IMR-90 (cell line): Measurements from ENCODE around the gene ATP1A2. TPM values are rescaled to one million over a fixed set of nuclear protein-coding genes. Genes with fewer than 3 reads are reported as not detected.
A peak's percentile ranks its signal among the peaks of the same experiment; 100 is the strongest.

ENCODE experiments used
- ATAC-seq: fragments of 200-7000 bp; cut with Tn5 transposase; 2 replicates; pipeline ENCODE4 v1.9.1; 2020; ENCODE audit warnings: low read depth, mild to moderate bottlenecking, moderate library complexity
- BruUV-seq: library from RNA; stranded (reverse); fragments of 400-500 nt; replicated peaks from 2 replicates; lab custom pipeline; 2021; lab: Mats Ljungman, UMichigan
- CTCF ChIA-PET: fragments of 300-600 bp; formaldehyde crosslinking; extraction: SDS; loops from one replicate; lab custom pipeline; 2021; ENCODE audit warnings: antibody characterized with exemption; lab: Yijun Ruan, JAX
- POLR2A ChIA-PET: fragments of 300-600 bp; sonication (Branson Sonifier 250); formaldehyde crosslinking; loops from one replicate; lab custom pipeline; 2022; ENCODE audit warnings: antibody characterized with exemption; ENCODE audit not compliant: unreplicated experiment; lab: Charles Lee
- DNase-seq: peaks from one replicate; pipeline ENCODE4 v3.0.0; 2013
- H2AFZ ChIP-seq: replicated peaks from 2 replicates; pipeline ENCODE3; 2013; ENCODE audit warnings: low read length, mild to moderate bottlenecking; ENCODE audit not compliant: poor library complexity
- H2AK5ac ChIP-seq: 2 replicates; pipeline ENCODE4 v1.6.1; 2013; ENCODE audit warnings: low read depth, low read length, inconsistent platforms
- H2AK9ac ChIP-seq: replicated peaks from 2 replicates; pipeline ENCODE3; 2013; ENCODE audit warnings: mild to moderate bottlenecking, low read depth, low read length, moderate library complexity; ENCODE audit not compliant: poor library complexity
- H2BK120ac ChIP-seq: 2 replicates; pipeline ENCODE4 v1.6.1; 2013; ENCODE audit warnings: low read depth, low read length, inconsistent platforms
- H2BK15ac ChIP-seq: 3 replicates; pipeline ENCODE4 v1.6.1; 2013; ENCODE audit warnings: low read depth, low read length, inconsistent platforms
- H2BK20ac ChIP-seq: 2 replicates; pipeline ENCODE4 v1.6.1; 2013; ENCODE audit warnings: low read depth, mild to moderate bottlenecking, inconsistent platforms, low read length, moderate library complexity
- H2BK5ac ChIP-seq: 2 replicates; pipeline ENCODE4 v1.6.1; 2013; ENCODE audit warnings: mild to moderate bottlenecking, low read depth, low read length, inconsistent platforms; ENCODE audit not compliant: poor library complexity, severe bottlenecking
- H3K14ac ChIP-seq: replicated peaks from 2 replicates; pipeline ENCODE4 v1.6.1; 2013; ENCODE audit warnings: low read depth, low read length, inconsistent platforms
- H3K18ac ChIP-seq: 2 replicates; pipeline ENCODE4 v1.6.1; 2013; ENCODE audit warnings: low read depth, low read length, control low read depth
- H3K23ac ChIP-seq: 2 replicates; pipeline ENCODE4 v1.6.1; 2013; ENCODE audit warnings: low read depth, low read length, inconsistent platforms
- H3K27ac ChIP-seq: 2 replicates; pipeline ENCODE4 v1.5.1; 2013; ENCODE audit warnings: mild to moderate bottlenecking, control low read depth, low read length; ENCODE audit not compliant: insufficient read depth
- H3K27me3 ChIP-seq: 2 replicates; pipeline ENCODE4 v1.6.1; 2013; ENCODE audit warnings: low read length; ENCODE audit not compliant: control insufficient read depth, insufficient read depth
- H3K36me3 ChIP-seq: 2 replicates; pipeline ENCODE4 v1.6.1; 2013; ENCODE audit warnings: low read length, mixed read lengths; ENCODE audit not compliant: control insufficient read depth, insufficient read depth
- H3K4ac ChIP-seq: 2 replicates; pipeline ENCODE4 v1.6.1; 2013; ENCODE audit warnings: low read depth, low read length, inconsistent platforms
- H3K4me1 ChIP-seq: 2 replicates; pipeline ENCODE4 v1.6.1; 2013; ENCODE audit warnings: low read length, mixed read lengths; ENCODE audit not compliant: control insufficient read depth, insufficient read depth
- H3K4me2 ChIP-seq: 2 replicates; pipeline ENCODE4 v1.6.1; 2013; ENCODE audit warnings: low read depth, mild to moderate bottlenecking, control low read depth, low read length, moderate library complexity
- H3K4me3 ChIP-seq: 2 replicates; pipeline ENCODE4 v1.5.1; 2013; ENCODE audit warnings: low read depth, mild to moderate bottlenecking, control low read depth, low read length, moderate library complexity; ENCODE audit not compliant: insufficient read depth
- H3K56ac ChIP-seq: 2 replicates; pipeline ENCODE4 v1.6.1; 2013; ENCODE audit warnings: low read length, inconsistent platforms; ENCODE audit not compliant: insufficient read depth; ENCODE audit errors: extremely low read depth
- H3K79me1 ChIP-seq, 2 experiments: 2 replicates each; pipeline ENCODE4 v1.6.1; 2013; ENCODE audit warnings: low read length in 2 of 2, inconsistent platforms in 1 of 2, low read depth in 1 of 2
- H3K9ac ChIP-seq: 2 replicates; pipeline ENCODE4 v1.6.1; 2013; ENCODE audit warnings: low read depth, low read length, control low read depth
- H3K9me1 ChIP-seq: 2 replicates; pipeline ENCODE4 v1.6.1; 2013; ENCODE audit warnings: low read length, inconsistent platforms; ENCODE audit not compliant: insufficient read depth
- H3K9me3 ChIP-seq: 2 replicates; pipeline ENCODE4 v1.6.1; 2013; ENCODE audit warnings: low read length; ENCODE audit not compliant: control insufficient read depth, insufficient read depth
- H4K20me1 ChIP-seq: 2 replicates; pipeline ENCODE4 v1.6.1; 2013; ENCODE audit warnings: low read length, inconsistent platforms; ENCODE audit not compliant: insufficient read depth
- H4K5ac ChIP-seq: 2 replicates; pipeline ENCODE4 v1.6.1; 2013; ENCODE audit warnings: mild to moderate bottlenecking, low read depth, low read length, control low read depth
- H4K8ac ChIP-seq, 2 experiments: 2 replicates each; pipeline ENCODE4 v1.6.1; 2013; ENCODE audit warnings: low read depth in 2 of 2, low read length in 2 of 2, control low read depth in 1 of 2, inconsistent platforms in 1 of 2
- H4K91ac ChIP-seq: 2 replicates; pipeline ENCODE4 v1.6.1; 2013; ENCODE audit warnings: low read depth, low read length, inconsistent platforms; ENCODE audit not compliant: insufficient read depth
- CHD1 ChIP-seq: IDR thresholded peaks from 2 replicates; pipeline ENCODE4 v1.6.1; 2012; ENCODE audit warnings: low read depth, low read length, improper control_type of control experiment
- ELK1 ChIP-seq: fragments of 150-350 bp; IDR thresholded peaks from 2 replicates; pipeline ENCODE4 v1.6.1; 2016; ENCODE audit warnings: low read depth, mild to moderate bottlenecking, low read length, moderate library complexity, borderline replicate concordance
- FOS ChIP-seq: fragments of 150-350 bp; IDR thresholded peaks from 2 replicates; pipeline ENCODE4 v1.6.1; 2016; ENCODE audit warnings: low read depth, low read length
- MAZ ChIP-seq: IDR thresholded peaks from 2 replicates; pipeline ENCODE4 v1.6.1; 2012; ENCODE audit warnings: low read depth, mild to moderate bottlenecking, low read length, improper control_type of control experiment, moderate library complexity, borderline replicate concordance
- POLR2A ChIP-seq: IDR thresholded peaks from 2 replicates; pipeline ENCODE4 v1.6.1; 2012; ENCODE audit warnings: mild to moderate bottlenecking, low read depth, low read length
- RAD21 ChIP-seq: IDR thresholded peaks from 2 replicates; pipeline ENCODE4 v1.6.1; 2012; ENCODE audit warnings: low read length, improper control_type of control experiment
- WGBS, 2 experiments: methylation state at CpG; one replicate each; pipeline versions ENCODE4 v1.1.5 to v1.1.7; 2013; ENCODE audit warnings: missing lambda C conversion rate in 2 of 2; ENCODE audit not compliant: insufficient read length in 1 of 2; ENCODE audit errors: extremely low coverage in 2 of 2; 5-methylcytosine and 5-hydroxymethylcytosine counted together
- dilution Hi-C: fragments of 300-500 bp; cut with HindIII; formaldehyde crosslinking; loops from one replicate; pipeline ENCODE4 v1.14.3; 2018; ENCODE audit warnings: low sequenced_read_pairs; ENCODE audit not compliant: unreplicated experiment
- in situ Hi-C: fragments of 300-500 bp; cut with MboI; formaldehyde crosslinking; loops from 3 replicates; pipeline ENCODE4 v1.14.3; 2019; ENCODE audit warnings: low sequenced_read_pairs, inconsistent platforms, mixed read lengths
- intact Hi-C: fragments of 100-400 bp; cut with micrococcal nuclease; formaldehyde crosslinking; loops from 2 replicates; pipeline ENCODE4 v1.10.0; 2022
- polyA plus RNA-seq, 3 experiments: library from polyadenylated mRNA; depleted of rRNA; stranded (reverse); fragments of >200 nt; gene quantifications; 2 replicates each; pipeline ENCODE4 v1.2.3, GENCODE V29; 2012; ENCODE audit warnings: low replicate concordance in 1 of 3
- total RNA-seq: library from RNA; depleted of rRNA; stranded (reverse); fragments of >200 nt; gene quantifications from 2 replicates; pipeline ENCODE4 v1.2.3, GENCODE V29; 2012

The ATP1A2 gene
- total and polyA plus RNA-seq, 2 of the 4 experiments (the other 2 are of a cell fraction): under 0.01 to 0.15 TPM

GRCh38 chr1:160092366-160093068 is 23.0 kb upstream of the ATP1A2 start:
- Histone ChIP-seq H3K27me3 (no peaks in the 10 kb centered on the region), H3K4ac (no peak overlapping the region), H3K18ac (no peak overlapping the region), H2AFZ (peak overlapping the region; percentile 23), H3K56ac (no peak overlapping the region), H4K91ac (no peak overlapping the region), H3K23ac (no peak overlapping the region), H2AK9ac (no peak overlapping the region), H2BK20ac (no peak overlapping the region), H4K5ac (no peak overlapping the region), H2BK15ac (no peak overlapping the region), H3K4me1 (peaks cover under 1% of the 10 kb centered on the region), H4K20me1 (0 out of 2 replicates have a peak, but pooled peaks cover 5% of the 10 kb centered on the region), H2AK5ac (no peak overlapping the region), H3K4me2 (no peak overlapping the region), H3K4me3 (no peak overlapping the region), H2BK5ac (no peak overlapping the region), H3K9me3 (no peaks in the 10 kb centered on the region), H2BK120ac (no peak overlapping the region), H4K8ac (no peak overlapping the region), H3K9me1 (no peaks in the 10 kb centered on the region), H3K79me1 (peaks cover 0 to 18% of the 10 kb centered on the region in 2 experiments; a peak in 2 of 4 replicates), H3K14ac (no peak overlapping the region), H3K36me3 (peaks cover 8% of the 10 kb centered on the region), H3K9ac (no peak overlapping the region), H3K27ac (no peak overlapping the region)
- intact Hi-C loops: no loop called here
- ChIA-PET CTCF (no interaction called here), POLR2A (no interaction called here)
- no peak for TF ChIP-seq FOS
- TF ChIP-seq ELK1: no peak
- TF ChIP-seq POLR2A: no peak
- no peak for TF ChIP-seq RAD21
- TF ChIP-seq MAZ: no peak
- TF ChIP-seq CHD1: no peak
- ATAC-seq: no peak
- no TSS peak for BruUV-seq
- no peak for DNase-seq
- in situ Hi-C loops: loop anchor here (10.0 kb wide), 1 partner anchor 262 kb away; no protein-coding TSS in a partner anchor
- dilution Hi-C loops: no loop called here
- WGBS, 2 experiments: 92% methylated on average over 17 of the region's 32 CpGs; no CpG with 5 or more reads in 1 of the 2 experiments
